ENCODE measurements around the gene SRP68. TPM values are rescaled to one million over a fixed set of nuclear protein-coding genes. Genes with fewer than 3 reads are reported as not detected.

Gene SRP68
- total RNA-seq, 2 donors from 2014 or later = 35.2 to 43.9 TPM

GRCh38 chr17:76023900-76024237 is 48.4 kb downstream of the SRP68 start:
- no peak overlapping the region for H3K27ac ChIP-seq
- no peaks in the 10 kb centered on the region for H3K4me1 ChIP-seq
- H3K27me3 ChIP-seq = no peaks in the 10 kb centered on the region
- no peak overlapping the region for H3K4me3 ChIP-seq
- TF ChIP-seq CTCF (IDR thresholded peaks at IDR 0.05) = no peak
- H3K9me3 ChIP-seq = no peaks in the 10 kb centered on the region
- H3K36me3 ChIP-seq = no peaks in the 10 kb centered on the region
- DNase-seq (ENCODE audit: low spot score) = no peak

GRCh38 chr17:76022973-76023899 is 49.1 kb downstream of the SRP68 start:
- no peak for TF ChIP-seq CTCF (IDR thresholded peaks at IDR 0.05)
- Histone ChIP-seq H3K27ac (no peak overlapping the region), H3K4me1 (no peaks in the 10 kb centered on the region), H3K36me3 (no peaks in the 10 kb centered on the region), H3K27me3 (no peaks in the 10 kb centered on the region), H3K4me3 (no peak overlapping the region), H3K9me3 (no peaks in the 10 kb centered on the region)
- DNase-seq (ENCODE audit: low spot score) = no peak

GRCh38 chr17:76022285-76022684 is 50.0 kb downstream of the SRP68 start:
- DNase-seq (ENCODE audit: low spot score) = no peak
- Histone ChIP-seq H3K27me3 (no peaks in the 10 kb centered on the region), H3K27ac (no peak overlapping the region), H3K4me1 (no peaks in the 10 kb centered on the region), H3K36me3 (no peaks in the 10 kb centered on the region), H3K9me3 (no peaks in the 10 kb centered on the region), H3K4me3 (no peak overlapping the region)
- no peak for TF ChIP-seq CTCF (IDR thresholded peaks at IDR 0.05)

GRCh38 chr17:76019833-76020467 is 52.4 kb downstream of the SRP68 start:
- H3K9me3 ChIP-seq = no peaks in the 10 kb centered on the region
- no peak overlapping the region for H3K4me3 ChIP-seq
- no peaks in the 10 kb centered on the region for H3K27me3 ChIP-seq
- TF ChIP-seq CTCF (IDR thresholded peaks at IDR 0.05) = no peak
- no peaks in the 10 kb centered on the region for H3K36me3 ChIP-seq
- no peaks in the 10 kb centered on the region for H3K4me1 ChIP-seq
- no peak overlapping the region for H3K27ac ChIP-seq
- DNase-seq (ENCODE audit: low spot score) = no peak

GRCh38 chr17:76018801-76019200 is 53.5 kb downstream of the SRP68 start:
- H3K27me3 ChIP-seq = no peaks in the 10 kb centered on the region
- no peak for TF ChIP-seq CTCF (IDR thresholded peaks at IDR 0.05)

More at GRCh38 chr17:76018801-76019200, 53.5 kb downstream of the SRP68 start:
- H3K4me3 ChIP-seq = no peak overlapping the region
- DNase-seq (ENCODE audit: low spot score) = no peak
- no peaks in the 10 kb centered on the region for H3K9me3 ChIP-seq
- no peaks in the 10 kb centered on the region for H3K36me3 ChIP-seq
- no peaks in the 10 kb centered on the region for H3K4me1 ChIP-seq
- no peak overlapping the region for H3K27ac ChIP-seq

All from right atrium auricular region (tissue), 2 donors.